Panc1 (cell line): ENCODE results near the gene ATXN7L2.

Experiments used
- CTCF ChIP-seq: fragments of 450-650 bp; IDR thresholded peaks from 2 replicates; pipeline ENCODE4 v1.5.1; 2017; ENCODE audit warnings: mild to moderate bottlenecking
- POLR2AphosphoS5 ChIP-seq: IDR thresholded peaks from 2 replicates; pipeline ENCODE4 v1.6.1; 2012; ENCODE audit warnings: mild to moderate bottlenecking, low read depth, low read length, moderate library complexity
- REST ChIP-seq, 2 experiments: IDR thresholded peaks; 2 replicates each; pipeline ENCODE4 v1.6.1; 2011 to 2012; ENCODE audit warnings: low read depth in 2 of 2, control low read depth in 1 of 2, low read length in 1 of 2, mild to moderate bottlenecking in 1 of 2, moderate library complexity in 1 of 2; ENCODE audit not compliant: insufficient read depth in 1 of 2
- SIN3A ChIP-seq: IDR thresholded peaks from 2 replicates; pipeline ENCODE4 v1.6.1; 2012; ENCODE audit warnings: low read depth, mild to moderate bottlenecking, low read length, moderate library complexity, borderline replicate concordance; ENCODE audit not compliant: insufficient read depth

DNA sequence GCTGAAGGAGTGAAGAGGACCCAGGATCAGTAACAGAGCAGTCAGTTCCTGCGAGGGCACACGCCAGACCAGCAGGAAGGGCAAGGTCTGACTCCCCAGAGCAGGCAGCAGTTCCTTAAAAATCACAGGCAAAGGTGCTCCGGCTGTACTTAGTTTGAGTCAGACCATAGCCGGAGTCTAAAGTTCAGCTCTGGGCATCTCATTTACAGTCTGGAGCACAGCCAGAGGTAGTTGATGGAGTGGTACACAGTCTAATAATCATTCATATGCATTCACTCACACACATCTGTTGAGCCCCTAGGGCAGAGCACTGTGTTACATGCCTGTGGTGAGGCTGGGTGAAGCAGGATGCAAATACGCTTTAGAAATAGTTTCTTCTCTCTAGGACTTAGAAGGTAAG lies 33.2 kb downstream of the ATXN7L2 start:
- TF ChIP-seq CTCF (no peak), SIN3A (no peak), REST (IDR thresholded peaks at IDR 0.05; ENCODE audit: insufficient read depth in 1 of 2, low read depth in 2 of 2, low read length in 1 of 2) (no peak), POLR2AphosphoS5 (no peak)
